ENCODE data around the gene RTCB. TPM values are rescaled to one million over a fixed set of nuclear protein-coding genes. Genes with fewer than 3 reads are reported as not detected.
A peak's percentile ranks its signal among the peaks of the same experiment; 100 is the strongest.

Gene RTCB
- total and polyA plus RNA-seq, 2 experiments from 2014 or later = 52.5 to 99.0 TPM

DNA sequence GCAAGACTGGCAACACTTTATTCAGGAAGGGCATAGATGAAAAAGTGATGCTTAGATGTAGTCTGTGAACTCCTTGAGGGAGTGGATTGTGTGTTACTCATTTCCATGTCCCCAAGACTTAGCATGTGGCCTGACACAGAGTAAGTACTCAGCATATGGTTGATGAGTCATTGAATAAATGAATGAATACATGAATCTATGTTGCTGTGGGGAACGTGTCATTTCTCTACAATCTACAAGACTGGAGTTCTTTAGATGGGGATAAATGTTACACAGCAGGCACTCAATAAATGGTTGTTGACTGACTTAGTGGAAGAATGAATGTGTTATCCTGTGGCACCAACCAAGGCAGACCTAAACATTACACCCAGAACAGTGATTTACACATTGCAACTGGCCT lies 34.3 kb upstream of the RTCB start:
- no peak overlapping the region for H3K27ac Mint-ChIP-seq
- no peak overlapping the region for H3K27ac ChIP-seq (ENCODE audit: low read depth)
- no peak for DNase-seq (ENCODE audit: low spot score)
- no peak overlapping the region for H2AFZ ChIP-seq
- H4K20me1 ChIP-seq (replicated peaks; ENCODE audit: insufficient read depth) = no peaks in the 10 kb centered on the region; the same call in none of the 2 replicates
- no peaks in the 10 kb centered on the region for H3K9me2 ChIP-seq (ENCODE audit: insufficient read depth)
- H3F3A ChIP-seq (replicated peaks; ENCODE audit: low read depth) = no peaks in the 10 kb centered on the region
- no peaks in the 10 kb centered on the region; the same call in 2 of the 3 replicates for H3K9me3 Mint-ChIP-seq
- ATAC-seq = no peak
- H3K4me1 ChIP-seq (ENCODE audit: insufficient read depth) = no peaks in the 10 kb centered on the region
- H3K4me2 ChIP-seq = no peak overlapping the region
- H3K79me2 ChIP-seq (replicated peaks; ENCODE audit: insufficient read depth) = no peaks in the 10 kb centered on the region
- H3K36me3 ChIP-seq (ENCODE audit: insufficient read depth) = no peaks in the 10 kb centered on the region
- no peak overlapping the region for H3K4me3 ChIP-seq
- no peaks in the 10 kb centered on the region for H3K4me1 Mint-ChIP-seq
- H3K27me3 ChIP-seq (ENCODE audit: insufficient read depth) = peaks cover 27% of the 10 kb centered on the region
- H3K4me3 Mint-ChIP-seq = no peak overlapping the region
- peaks cover 2% of the 10 kb centered on the region for H3K27me3 Mint-ChIP-seq (ENCODE audit: insufficient read depth, low read depth, poor library complexity)
- TF ChIP-seq EZH2 (IDR thresholded peaks at IDR 0.05; ENCODE audit: low read depth, unreplicated experiment) (no peak), ZNF331 (CRISPR knock-in tag; IDR thresholded peaks at IDR 0.05; ENCODE audit: low read depth) (no peak), JUNB (IDR thresholded peaks at IDR 0.05; ENCODE audit: unreplicated experiment) (no peak), STAT1 (IDR thresholded peaks at IDR 0.05; ENCODE audit: unreplicated experiment) (no peak)
- no peaks in the 10 kb centered on the region for H3K36me3 Mint-ChIP-seq (ENCODE audit: low read depth)

DNA sequence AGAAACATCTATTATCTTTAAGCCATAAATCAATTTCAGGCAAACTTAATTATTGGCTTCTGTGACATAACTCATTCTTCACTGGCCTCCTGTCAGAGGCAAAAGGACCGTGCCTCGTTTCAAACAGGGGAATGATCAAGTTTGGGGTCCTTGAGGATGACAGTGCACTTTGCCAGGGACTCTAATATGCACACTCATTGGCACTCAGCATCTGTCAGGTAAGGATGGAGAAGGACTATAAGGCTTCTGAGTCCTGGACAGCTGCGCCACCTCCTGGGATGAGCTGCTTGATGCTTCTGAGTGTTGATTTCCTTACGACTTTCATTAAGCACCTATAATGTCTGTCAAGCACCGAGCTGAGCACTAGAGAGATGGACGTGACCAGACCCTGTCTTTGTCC lies 32.0 kb upstream of the RTCB start:
- H4K20me1 ChIP-seq (replicated peaks; ENCODE audit: insufficient read depth) = no peaks in the 10 kb centered on the region; the same call in 1 of the 2 replicates
- no peak overlapping the region for H3K4me3 Mint-ChIP-seq
- peak; percentile 45 for DNase-seq (ENCODE audit: low spot score)
- no peaks in the 10 kb centered on the region for H3K79me2 ChIP-seq (replicated peaks; ENCODE audit: insufficient read depth)
- peaks cover 2% of the 10 kb centered on the region for H3K27me3 Mint-ChIP-seq (ENCODE audit: insufficient read depth, low read depth, poor library complexity)
- H3K36me3 ChIP-seq (ENCODE audit: insufficient read depth) = no peaks in the 10 kb centered on the region
- H3K4me2 ChIP-seq = no peak overlapping the region
- no peaks in the 10 kb centered on the region for H3K4me1 ChIP-seq (ENCODE audit: insufficient read depth)
- no peaks in the 10 kb centered on the region for H3K36me3 Mint-ChIP-seq (ENCODE audit: low read depth)
- no peak overlapping the region for H2AFZ ChIP-seq
- no peaks in the 10 kb centered on the region; the same call in 2 of the 3 replicates for H3K9me3 Mint-ChIP-seq
- H3K4me3 ChIP-seq = no peak overlapping the region
- H3K27ac ChIP-seq (ENCODE audit: low read depth) = no peak overlapping the region
- no peaks in the 10 kb centered on the region for H3K9me2 ChIP-seq (ENCODE audit: insufficient read depth)
- H3K4me1 Mint-ChIP-seq = no peaks in the 10 kb centered on the region
- no peak overlapping the region; the same call in 1 of the 2 replicates for H3K27ac Mint-ChIP-seq
- ATAC-seq = peak; percentile 73
- H3K27me3 ChIP-seq (ENCODE audit: insufficient read depth) = peaks cover 37% of the 10 kb centered on the region
- H3F3A ChIP-seq (replicated peaks; ENCODE audit: low read depth) = no peaks in the 10 kb centered on the region
- TF ChIP-seq, protein P1, sequence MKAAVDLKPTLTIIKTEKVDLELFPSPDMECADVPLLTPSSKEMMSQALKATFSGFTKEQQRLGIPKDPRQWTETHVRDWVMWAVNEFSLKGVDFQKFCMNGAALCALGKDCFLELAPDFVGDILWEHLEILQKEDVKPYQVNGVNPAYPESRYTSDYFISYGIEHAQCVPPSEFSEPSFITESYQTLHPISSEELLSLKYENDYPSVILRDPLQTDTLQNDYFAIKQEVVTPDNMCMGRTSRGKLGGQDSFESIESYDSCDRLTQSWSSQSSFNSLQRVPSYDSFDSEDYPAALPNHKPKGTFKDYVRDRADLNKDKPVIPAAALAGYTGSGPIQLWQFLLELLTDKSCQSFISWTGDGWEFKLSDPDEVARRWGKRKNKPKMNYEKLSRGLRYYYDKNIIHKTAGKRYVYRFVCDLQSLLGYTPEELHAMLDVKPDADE (IDR thresholded peaks at IDR 0.05) = no peak
- TF ChIP-seq, protein P2, sequence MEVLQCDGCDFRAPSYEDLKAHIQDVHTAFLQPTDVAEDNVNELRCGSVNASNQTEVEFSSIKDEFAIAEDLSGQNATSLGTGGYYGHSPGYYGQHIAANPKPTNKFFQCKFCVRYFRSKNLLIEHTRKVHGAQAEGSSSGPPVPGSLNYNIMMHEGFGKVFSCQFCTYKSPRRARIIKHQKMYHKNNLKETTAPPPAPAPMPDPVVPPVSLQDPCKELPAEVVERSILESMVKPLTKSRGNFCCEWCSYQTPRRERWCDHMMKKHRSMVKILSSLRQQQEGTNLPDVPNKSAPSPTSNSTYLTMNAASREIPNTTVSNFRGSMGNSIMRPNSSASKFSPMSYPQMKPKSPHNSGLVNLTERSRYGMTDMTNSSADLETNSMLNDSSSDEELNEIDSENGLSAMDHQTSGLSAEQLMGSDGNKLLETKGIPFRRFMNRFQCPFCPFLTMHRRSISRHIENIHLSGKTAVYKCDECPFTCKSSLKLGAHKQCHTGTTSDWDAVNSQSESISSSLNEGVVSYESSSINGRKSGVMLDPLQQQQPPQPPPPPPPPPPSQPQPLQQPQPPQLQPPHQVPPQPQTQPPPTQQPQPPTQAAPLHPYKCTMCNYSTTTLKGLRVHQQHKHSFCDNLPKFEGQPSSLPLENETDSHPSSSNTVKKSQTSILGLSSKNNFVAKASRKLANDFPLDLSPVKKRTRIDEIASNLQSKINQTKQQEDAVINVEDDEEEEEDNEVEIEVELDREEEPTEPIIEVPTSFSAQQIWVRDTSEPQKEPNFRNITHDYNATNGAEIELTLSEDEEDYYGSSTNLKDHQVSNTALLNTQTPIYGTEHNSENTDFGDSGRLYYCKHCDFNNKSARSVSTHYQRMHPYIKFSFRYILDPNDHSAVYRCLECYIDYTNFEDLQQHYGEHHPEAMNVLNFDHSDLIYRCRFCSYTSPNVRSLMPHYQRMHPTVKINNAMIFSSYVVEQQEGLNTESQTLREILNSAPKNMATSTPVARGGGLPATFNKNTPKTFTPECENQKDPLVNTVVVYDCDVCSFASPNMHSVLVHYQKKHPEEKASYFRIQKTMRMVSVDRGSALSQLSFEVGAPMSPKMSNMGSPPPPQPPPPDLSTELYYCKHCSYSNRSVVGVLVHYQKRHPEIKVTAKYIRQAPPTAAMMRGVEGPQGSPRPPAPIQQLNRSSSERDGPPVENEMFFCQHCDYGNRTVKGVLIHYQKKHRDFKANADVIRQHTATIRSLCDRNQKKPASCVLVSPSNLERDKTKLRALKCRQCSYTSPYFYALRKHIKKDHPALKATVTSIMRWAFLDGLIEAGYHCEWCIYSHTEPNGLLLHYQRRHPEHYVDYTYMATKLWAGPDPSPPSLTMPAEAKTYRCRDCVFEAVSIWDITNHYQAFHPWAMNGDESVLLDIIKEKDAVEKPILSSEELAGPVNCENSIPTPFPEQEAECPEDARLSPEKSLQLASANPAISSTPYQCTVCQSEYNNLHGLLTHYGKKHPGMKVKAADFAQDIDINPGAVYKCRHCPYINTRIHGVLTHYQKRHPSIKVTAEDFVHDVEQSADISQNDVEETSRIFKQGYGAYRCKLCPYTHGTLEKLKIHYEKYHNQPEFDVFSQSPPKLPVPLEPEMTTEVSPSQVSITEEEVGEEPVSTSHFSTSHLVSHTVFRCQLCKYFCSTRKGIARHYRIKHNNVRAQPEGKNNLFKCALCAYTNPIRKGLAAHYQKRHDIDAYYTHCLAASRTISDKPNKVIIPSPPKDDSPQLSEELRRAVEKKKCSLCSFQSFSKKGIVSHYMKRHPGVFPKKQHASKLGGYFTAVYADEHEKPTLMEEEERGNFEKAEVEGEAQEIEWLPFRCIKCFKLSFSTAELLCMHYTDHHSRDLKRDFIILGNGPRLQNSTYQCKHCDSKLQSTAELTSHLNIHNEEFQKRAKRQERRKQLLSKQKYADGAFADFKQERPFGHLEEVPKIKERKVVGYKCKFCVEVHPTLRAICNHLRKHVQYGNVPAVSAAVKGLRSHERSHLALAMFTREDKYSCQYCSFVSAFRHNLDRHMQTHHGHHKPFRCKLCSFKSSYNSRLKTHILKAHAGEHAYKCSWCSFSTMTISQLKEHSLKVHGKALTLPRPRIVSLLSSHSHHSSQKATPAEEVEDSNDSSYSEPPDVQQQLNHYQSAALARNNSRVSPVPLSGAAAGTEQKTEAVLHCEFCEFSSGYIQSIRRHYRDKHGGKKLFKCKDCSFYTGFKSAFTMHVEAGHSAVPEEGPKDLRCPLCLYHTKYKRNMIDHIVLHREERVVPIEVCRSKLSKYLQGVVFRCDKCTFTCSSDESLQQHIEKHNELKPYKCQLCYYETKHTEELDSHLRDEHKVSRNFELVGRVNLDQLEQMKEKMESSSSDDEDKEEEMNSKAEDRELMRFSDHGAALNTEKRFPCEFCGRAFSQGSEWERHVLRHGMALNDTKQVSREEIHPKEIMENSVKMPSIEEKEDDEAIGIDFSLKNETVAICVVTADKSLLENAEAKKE (CRISPR knock-in tag; IDR thresholded peaks at IDR 0.05) = no peak
- TF ChIP-seq, protein P3, sequence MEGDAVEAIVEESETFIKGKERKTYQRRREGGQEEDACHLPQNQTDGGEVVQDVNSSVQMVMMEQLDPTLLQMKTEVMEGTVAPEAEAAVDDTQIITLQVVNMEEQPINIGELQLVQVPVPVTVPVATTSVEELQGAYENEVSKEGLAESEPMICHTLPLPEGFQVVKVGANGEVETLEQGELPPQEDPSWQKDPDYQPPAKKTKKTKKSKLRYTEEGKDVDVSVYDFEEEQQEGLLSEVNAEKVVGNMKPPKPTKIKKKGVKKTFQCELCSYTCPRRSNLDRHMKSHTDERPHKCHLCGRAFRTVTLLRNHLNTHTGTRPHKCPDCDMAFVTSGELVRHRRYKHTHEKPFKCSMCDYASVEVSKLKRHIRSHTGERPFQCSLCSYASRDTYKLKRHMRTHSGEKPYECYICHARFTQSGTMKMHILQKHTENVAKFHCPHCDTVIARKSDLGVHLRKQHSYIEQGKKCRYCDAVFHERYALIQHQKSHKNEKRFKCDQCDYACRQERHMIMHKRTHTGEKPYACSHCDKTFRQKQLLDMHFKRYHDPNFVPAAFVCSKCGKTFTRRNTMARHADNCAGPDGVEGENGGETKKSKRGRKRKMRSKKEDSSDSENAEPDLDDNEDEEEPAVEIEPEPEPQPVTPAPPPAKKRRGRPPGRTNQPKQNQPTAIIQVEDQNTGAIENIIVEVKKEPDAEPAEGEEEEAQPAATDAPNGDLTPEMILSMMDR (conservative IDR thresholded peaks at IDR 0.05; ENCODE audit: low read depth in 2 of 2) = peak; percentile 42 to 65
- TF ChIP-seq EZH2 (IDR thresholded peaks at IDR 0.05; ENCODE audit: low read depth, unreplicated experiment) = no peak
- no peak for TF ChIP-seq ZNF331 (CRISPR knock-in tag; IDR thresholded peaks at IDR 0.05; ENCODE audit: low read depth)
